Duodenal mucosa (tissue), 2 donors: ENCODE data around the gene BCL10.
"Not testable (repeated sequence)": the region's sequence is repeated elsewhere in the genome, so short reads cannot be mapped to it uniquely, and the experiment has no call there.

ENCODE experiments used
- H3K27ac ChIP-seq: one replicate; pipeline ENCODE4 v1.7.0; 2013; ENCODE audit warnings: low read depth, low read length
- H3K27me3 ChIP-seq, 2 donors: one replicate each; pipeline ENCODE4 v1.7.0; 2013; ENCODE audit warnings: low read length in 2 of 2, control low read depth in 1 of 2; ENCODE audit not compliant: insufficient read depth in 2 of 2, control insufficient read depth in 1 of 2
- H3K36me3 ChIP-seq, 2 donors: one replicate each; pipeline ENCODE4 v1.7.0; 2013; ENCODE audit warnings: low read length in 2 of 2, control low read depth in 1 of 2; ENCODE audit not compliant: insufficient read depth in 2 of 2, control insufficient read depth in 1 of 2
- H3K4me1 ChIP-seq, 2 donors: one replicate each; pipeline ENCODE4 v1.7.0; 2013; ENCODE audit warnings: low read length in 2 of 2, control low read depth in 1 of 2; ENCODE audit not compliant: insufficient read depth in 2 of 2, control insufficient read depth in 1 of 2
- H3K4me3 ChIP-seq, 2 donors: one replicate each; pipeline ENCODE4 v1.7.0; 2013; ENCODE audit warnings: low read length in 2 of 2, low read depth in 1 of 2
- H3K9ac ChIP-seq, 2 donors: one replicate each; pipeline ENCODE4 v1.7.0; 2013; ENCODE audit warnings: low read length in 2 of 2, low read depth in 1 of 2
- H3K9me3 ChIP-seq, 2 donors: one replicate each; pipeline ENCODE4 v1.7.0; 2013; ENCODE audit warnings: low read length in 2 of 2, control low read depth in 1 of 2; ENCODE audit not compliant: control insufficient read depth in 1 of 2

Gene BCL10

DNA sequence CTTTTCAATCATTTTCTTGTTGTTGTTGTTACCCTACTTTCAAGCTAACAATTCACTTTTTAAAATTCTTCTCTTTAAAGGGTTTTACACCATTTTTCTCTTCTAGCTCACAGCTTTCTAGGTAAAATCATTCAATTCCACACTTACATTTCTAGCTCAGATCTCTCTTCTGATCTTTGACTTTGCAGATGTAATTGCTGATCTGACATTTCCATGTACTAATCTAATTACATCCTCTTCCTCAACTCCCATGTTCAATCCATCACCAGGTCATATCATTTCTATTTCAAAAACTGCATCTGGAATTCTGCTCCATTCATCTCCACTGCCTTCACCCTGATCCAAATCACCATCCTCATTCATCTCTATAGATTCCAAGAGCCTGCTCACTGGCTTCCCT lies 3.0 kb downstream of the BCL10 start:
- Histone ChIP-seq H3K27ac (no peak overlapping the region), H3K9ac (no peak overlapping the region), H3K4me3 (peak overlapping the region in 1 of 2 donors; percentile 100), H3K9me3 (no peaks in the 10 kb centered on the region), H3K36me3 (peaks cover 13 to 31% of the 10 kb centered on the region in 2 donors), H3K27me3 (no peaks in the 10 kb centered on the region), H3K4me1 (peaks cover 38 to 42% of the 10 kb centered on the region in 2 donors)

DNA sequence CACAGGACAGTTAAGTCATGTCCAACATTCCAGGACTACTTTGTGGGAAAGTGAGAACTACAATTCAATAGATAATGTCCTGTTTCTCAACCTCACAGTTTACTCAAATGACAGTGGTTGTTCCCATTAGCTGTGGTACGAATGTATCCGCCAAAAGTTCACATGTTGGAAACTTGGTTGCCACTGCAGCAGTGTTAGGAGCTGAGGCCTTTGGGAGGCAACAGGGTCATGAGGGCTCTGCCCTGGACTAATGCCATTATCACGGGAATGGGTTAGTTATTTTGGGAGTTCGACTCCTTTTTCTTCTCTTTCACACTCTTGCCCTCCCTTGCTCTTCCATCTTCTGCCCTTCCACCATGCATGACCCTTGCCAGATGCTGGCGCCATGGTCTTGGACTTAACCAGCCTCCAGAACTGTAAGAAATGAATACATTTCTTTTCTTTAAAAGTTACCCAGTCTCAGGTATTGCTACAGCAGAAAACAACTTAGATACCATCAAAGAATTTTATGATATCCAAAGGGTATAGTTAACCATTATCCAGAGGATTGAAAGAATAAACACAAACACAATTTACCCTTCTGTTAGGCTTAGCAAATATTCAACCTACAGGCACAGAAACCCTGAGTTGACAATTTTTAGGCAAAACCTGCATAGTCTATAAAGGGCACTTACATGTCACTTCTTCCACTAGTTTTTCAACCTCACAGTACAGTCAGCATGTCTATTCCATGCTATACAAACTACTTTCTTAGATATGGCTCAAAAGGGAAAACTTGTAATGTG lies 7.4 kb downstream of the BCL10 start:
- Histone ChIP-seq H3K36me3 (peaks cover 22 to 48% of the 10 kb centered on the region in 2 donors), H3K27me3 (no peaks in the 10 kb centered on the region), H3K4me3 (peak overlapping the region in 1 of 2 donors; percentile 17), H3K27ac (no peak overlapping the region), H3K4me1 (peaks cover 24 to 25% of the 10 kb centered on the region in 2 donors), H3K9ac (no peak overlapping the region), H3K9me3 (no peaks in the 10 kb centered on the region)

DNA sequence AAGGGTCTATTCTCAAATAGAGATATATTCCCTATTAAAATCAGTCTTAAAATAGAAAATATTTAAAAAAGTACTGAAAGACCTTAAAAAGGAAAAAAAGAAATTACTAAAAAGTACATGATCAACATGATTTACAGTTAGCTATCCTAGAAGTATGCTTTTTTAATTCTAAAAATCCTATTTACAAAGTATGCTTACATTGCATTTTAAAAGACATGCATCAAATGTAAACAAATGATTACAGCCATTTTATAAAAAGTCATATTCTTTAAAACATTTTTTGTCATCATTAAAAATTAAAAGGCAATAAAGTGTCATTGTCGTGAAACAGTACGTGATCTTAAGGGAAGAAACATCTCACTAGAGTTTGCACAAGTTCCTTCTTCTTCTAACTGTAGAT lies 9.1 kb downstream of the BCL10 start:
- peaks cover 12 to 19% of the 10 kb centered on the region in 2 donors for H3K4me1 ChIP-seq
- H3K9me3 ChIP-seq = no peaks in the 10 kb centered on the region
- no peak overlapping the region for H3K4me3 ChIP-seq
- peaks cover 22 to 48% of the 10 kb centered on the region in 2 donors for H3K36me3 ChIP-seq
- no peaks in the 10 kb centered on the region for H3K27me3 ChIP-seq
- H3K27ac ChIP-seq = no peak overlapping the region
- H3K9ac ChIP-seq = no peak overlapping the region

DNA sequence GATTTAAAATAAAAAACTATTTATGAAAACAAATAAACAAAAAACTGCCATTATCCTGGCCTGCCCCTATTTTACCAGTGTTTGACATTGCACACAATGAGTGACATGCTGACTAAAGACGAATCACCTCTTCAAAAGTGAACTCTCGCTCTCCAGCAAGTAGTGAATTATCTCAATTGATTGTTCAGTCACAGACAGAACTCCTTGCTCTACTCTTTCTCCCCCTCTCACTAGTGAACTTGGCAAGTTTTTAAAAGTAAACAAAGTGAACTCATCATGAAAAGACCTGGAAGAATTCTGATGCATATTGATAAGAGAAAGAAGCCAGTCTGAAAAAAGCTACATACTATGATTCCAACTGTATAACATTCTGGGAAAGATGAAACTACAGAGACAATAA lies 12.3 kb downstream of the BCL10 start:
- H3K4me3 ChIP-seq = no peak overlapping the region
- no peak overlapping the region for H3K9ac ChIP-seq
- no peaks in the 10 kb centered on the region for H3K27me3 ChIP-seq
- H3K36me3 ChIP-seq = peaks cover 13 to 22% of the 10 kb centered on the region in 2 donors
- H3K4me1 ChIP-seq = peaks cover 3 to 11% of the 10 kb centered on the region in 2 donors
- H3K9me3 ChIP-seq = no peaks in the 10 kb centered on the region
- H3K27ac ChIP-seq = no peak overlapping the region

DNA sequence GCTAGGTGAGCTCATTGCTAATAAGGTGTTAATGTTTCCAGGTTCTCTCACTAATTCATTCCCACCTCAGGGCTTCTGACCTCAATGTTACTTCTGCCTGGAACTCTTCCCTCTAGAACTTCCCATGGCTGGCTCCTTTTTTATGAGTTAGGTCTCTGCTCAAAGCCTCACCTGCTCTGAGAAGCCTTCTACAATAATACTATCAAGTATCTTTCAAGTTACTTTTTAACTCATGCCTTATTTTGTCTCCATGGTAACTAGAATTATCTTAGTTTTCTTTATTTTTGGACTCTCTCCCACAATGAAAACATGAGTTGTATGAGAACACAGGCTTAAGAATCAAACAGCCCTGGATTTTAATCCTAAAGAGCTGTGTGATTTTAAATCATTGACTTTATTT lies 13.4 kb downstream of the BCL10 start:
- no peak overlapping the region for H3K4me3 ChIP-seq
- H3K4me1 ChIP-seq = peaks cover 9 to 14% of the 10 kb centered on the region in 2 donors
- peaks cover 9 to 20% of the 10 kb centered on the region in 2 donors for H3K36me3 ChIP-seq
- no peaks in the 10 kb centered on the region for H3K9me3 ChIP-seq
- H3K9ac ChIP-seq = no peak overlapping the region
- H3K27me3 ChIP-seq = no peaks in the 10 kb centered on the region
- no peak overlapping the region for H3K27ac ChIP-seq

DNA sequence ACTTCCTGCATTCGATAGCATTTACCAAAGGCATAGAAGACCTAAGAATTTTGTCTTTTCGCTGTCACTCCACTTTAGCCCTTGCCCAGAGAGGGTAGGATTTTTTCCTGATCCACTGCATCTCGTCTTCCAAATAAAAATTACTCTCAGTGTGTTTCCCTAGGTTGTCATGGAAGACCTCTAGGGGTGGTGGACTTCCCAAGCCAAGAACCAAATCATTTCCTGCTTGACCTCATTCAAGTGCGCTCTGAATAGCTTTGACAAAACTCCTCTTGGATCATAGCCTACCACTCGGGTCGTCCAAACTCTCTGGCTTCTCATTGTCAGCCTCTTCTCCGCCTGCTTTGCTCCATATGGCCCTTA lies 16.5 kb downstream of the BCL10 start:
- H3K4me1 ChIP-seq = peaks cover 23 to 26% of the 10 kb centered on the region in 2 donors
- no peaks in the 10 kb centered on the region for H3K27me3 ChIP-seq
- peak overlapping the region; percentile 43 to 80 for H3K9ac ChIP-seq
- peaks cover 0 to 19% of the 10 kb centered on the region in 2 donors for H3K36me3 ChIP-seq
- H3K27ac ChIP-seq = peak overlapping the region; percentile 57
- H3K4me3 ChIP-seq = peak overlapping the region; percentile 80 to 93
- no peaks in the 10 kb centered on the region for H3K9me3 ChIP-seq

DNA sequence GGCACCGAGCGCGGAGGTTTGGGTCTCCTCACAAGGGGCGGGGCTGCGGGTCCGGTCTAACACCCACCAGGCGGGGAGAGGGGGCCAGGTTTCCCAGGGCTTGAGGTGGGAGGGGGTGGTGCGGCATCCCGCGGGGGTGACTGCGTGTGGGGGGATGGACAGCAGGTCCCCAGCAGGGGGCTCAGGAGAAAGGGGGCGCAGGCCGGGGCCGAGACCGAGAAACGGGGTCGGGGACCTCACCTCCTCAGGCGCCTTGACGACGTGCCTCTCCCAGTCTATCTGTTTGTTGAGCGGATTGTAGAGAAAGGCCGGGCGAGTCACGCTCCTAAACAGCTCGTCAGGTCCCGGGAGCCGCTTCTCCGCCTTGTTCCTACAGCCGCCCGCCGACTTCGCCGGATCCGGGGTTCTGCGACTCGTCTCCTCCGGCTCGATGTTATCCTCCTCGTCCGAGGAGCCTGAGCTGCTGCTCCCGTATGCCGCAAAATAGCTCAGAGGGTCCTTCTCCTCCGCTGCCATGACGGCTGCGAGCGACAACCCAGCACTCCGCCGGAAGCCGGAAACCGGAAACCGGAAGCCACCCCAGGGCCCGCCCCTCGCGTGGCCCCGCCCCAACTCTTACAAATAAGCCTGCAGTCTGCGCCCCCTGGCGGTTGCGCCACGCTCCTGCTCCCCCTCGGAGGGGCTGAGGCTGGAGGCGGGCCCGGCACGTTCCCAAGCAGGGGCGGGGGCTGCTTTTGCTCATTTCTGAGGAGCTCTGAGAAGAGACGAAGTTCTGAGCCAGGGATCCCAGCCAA lies 17.1 kb downstream of the BCL10 start, which contains the start of gene C1orf52:
Gene C1orf52 (minus strand): TSS at position 545 of the 794 bp plus-strand sequence. CDS start 29 bp downstream, at position 516.
- Histone ChIP-seq H3K4me3 (peak within 1 kb of the TSS; percentile 80 to 93), H3K9me3 (no peaks in the 10 kb centered on the region), H3K4me1 (peaks cover 23 to 26% of the 10 kb centered on the region in 2 donors), H3K27ac (peak within 1 kb of the TSS; percentile 58), H3K27me3 (no peaks in the 10 kb centered on the region), H3K36me3 (peaks cover 0 to 19% of the 10 kb centered on the region in 2 donors), H3K9ac (peak within 1 kb of the TSS; percentile 80 to 91)

DNA sequence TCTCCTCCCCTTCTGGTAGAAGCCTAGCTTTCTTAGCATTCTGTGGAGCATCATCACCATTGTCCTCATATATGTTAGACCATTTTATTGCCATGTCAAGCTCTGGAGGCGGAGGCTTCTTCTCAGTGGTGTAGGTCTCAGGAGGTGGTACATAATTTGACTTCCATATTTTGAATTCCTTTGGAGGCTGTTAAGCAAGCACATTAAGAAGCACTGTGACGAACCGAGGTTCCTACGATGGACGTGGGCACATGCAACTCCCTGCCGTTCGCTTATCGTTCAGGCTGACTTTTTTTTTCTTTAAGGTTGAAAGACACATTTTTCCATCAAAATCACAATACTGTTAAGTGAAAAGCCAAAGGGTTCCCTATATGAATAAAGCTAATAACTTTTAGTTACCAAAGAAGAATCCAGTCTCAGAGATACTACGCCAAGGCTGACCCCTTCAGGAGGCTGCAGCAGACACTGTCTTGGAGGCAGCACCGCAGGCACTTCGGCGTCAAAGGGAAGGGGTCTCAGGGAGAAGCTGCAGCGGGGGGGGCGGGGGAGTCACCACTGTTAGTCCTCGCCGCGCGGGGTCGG lies 17.8 kb downstream of the BCL10 start:
- H3K9me3 ChIP-seq = no peaks in the 10 kb centered on the region
- peaks cover 0 to 22% of the 10 kb centered on the region in 2 donors for H3K36me3 ChIP-seq
- H3K27ac ChIP-seq = no peak overlapping the region
- H3K9ac ChIP-seq = peak overlapping the region; percentile 44 to 80
- peaks cover 23 to 26% of the 10 kb centered on the region in 2 donors for H3K4me1 ChIP-seq
- H3K27me3 ChIP-seq = no peaks in the 10 kb centered on the region
- H3K4me3 ChIP-seq = peak overlapping the region; percentile 80 to 93

DNA sequence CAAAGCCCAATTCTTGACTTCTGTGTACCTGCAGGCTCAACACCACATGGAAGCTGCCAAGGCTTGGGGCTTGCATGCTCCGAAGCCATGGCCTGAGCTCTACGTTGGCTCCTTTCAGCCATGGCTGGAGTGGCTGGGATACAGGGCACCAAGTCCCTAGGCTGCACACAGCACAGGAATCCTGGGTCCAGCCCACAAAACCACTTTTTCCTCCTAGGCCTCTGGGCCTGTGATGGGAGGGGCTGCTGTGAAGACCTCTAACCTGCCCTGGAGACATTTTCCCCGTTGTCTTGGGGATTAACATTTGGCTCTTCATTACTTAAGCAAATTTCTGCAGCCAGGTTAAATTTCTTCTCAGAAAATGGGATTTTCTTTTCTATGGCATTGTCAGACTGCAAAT lies 27.4 kb downstream of the BCL10 start:
- H3K4me1 ChIP-seq, H3K9ac ChIP-seq, H3K9me3 ChIP-seq, H3K27me3 ChIP-seq, H3K27ac ChIP-seq, H3K4me3 ChIP-seq: not testable (repeated sequence)
- peaks cover 0 to 26% of the 10 kb centered on the region in 2 donors for H3K36me3 ChIP-seq

DNA sequence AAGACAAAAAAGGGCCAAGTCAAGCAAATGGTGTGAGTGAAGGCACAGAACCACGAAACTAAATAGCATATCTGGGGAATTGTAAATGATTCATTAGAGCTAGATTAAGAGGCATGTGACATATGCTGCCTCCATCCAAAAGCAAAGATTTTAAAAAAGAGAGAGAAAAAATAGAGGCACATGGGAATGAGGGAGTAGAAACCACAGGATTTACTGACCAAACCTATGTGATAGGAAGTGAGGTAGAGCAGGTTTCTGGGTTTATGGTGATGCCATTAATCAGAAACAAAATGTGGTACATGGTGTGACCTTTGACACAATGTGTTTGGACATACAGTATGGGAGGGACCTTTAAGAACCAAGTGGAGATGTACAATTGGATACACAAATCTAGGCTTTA lies 30.5 kb downstream of the BCL10 start:
- Histone ChIP-seq H3K27ac (no peak overlapping the region), H3K4me3 (no peak overlapping the region), H3K9me3 (no peaks in the 10 kb centered on the region), H3K9ac (no peak overlapping the region), H3K4me1 (no peaks in the 10 kb centered on the region), H3K27me3 (no peaks in the 10 kb centered on the region), H3K36me3 (peaks cover 0 to 7% of the 10 kb centered on the region in 2 donors)
